NAMALWA (cell line): Measurements from ENCODE around the gene ARHGAP23.

Experiments
- DNase-seq: peaks from one replicate; pipeline ENCODE4 v3.0.0-alpha.2; 2015; ENCODE audit warnings: low spot score

ARHGAP23 gene

DNA sequence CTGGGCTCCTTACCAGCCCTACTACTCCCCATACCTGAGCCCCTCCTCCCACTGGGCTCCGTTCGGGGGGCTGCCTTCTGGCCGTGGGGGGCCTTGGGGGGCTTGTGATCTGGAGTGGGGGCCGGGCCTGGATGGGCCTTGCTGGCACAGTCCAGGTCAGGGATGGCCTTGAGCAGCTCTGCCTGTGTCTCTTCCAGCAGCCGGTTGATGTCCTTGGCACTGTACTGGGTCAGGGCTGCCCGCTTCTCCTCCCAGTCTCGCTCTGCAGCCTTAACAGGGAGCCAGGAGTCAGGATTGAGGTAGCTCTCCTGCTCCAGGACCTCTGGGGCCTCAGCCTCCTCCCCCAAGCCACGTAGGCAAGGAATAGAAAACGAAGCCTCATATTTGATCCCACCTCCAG lies 122.9 kb downstream of the ARHGAP23 start:
- DNase-seq: no peak

GRCh38 chr17:38552343-38552742 lies 124.1 kb downstream of the ARHGAP23 start:
- no peak for DNase-seq

DNA sequence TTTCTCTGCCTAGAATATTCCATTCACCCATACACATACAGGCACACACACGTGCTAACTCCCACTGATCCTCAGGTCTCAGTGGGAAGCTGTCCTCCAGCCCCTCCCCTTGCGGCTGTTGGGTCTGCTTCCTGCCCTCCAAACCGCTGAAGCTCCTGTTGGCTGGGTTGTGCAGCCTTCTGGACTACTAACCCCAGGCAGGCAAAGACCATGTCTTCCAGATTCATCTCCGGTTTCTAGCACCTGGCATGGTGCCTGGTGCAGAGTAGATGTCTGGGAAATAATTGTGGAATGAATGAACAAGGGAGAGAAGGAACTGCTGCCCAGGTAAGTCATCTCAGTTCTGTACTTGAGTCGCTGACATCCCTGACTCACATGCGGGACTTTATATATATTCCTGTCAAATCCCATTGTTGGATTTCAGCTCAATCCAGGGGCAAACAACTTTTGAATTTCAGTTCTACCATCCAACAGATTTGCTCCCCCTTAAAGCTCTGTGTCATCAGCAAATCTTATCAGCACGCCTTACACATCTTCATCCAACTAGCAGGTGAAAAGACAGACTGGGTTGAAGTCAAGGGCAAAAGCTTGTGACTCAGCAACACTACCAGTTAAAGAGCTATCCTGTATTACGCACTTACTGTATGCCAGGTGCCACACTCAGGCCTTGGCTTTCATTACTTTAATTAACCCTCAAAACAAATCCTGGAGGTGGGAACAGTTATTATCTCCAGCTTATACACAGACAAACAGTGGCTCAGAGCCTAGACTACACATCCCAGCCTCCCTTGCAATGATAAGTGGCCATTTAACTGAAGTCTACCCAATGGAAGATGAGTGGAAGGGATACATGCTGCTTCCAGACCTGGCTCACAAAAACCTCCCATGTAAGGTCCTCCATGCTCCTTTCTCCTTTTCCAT lies 126.4 kb downstream of the ARHGAP23 start:
- DNase-seq: no peak

GRCh38 chr17:38556239-38556638 lies 128.0 kb downstream of the ARHGAP23 start:
- DNase-seq: no peak

- no peak for DNase-seq
Observed at GRCh38 chr17:38557396-38557795, 129.1 kb downstream of the ARHGAP23 start.

DNA sequence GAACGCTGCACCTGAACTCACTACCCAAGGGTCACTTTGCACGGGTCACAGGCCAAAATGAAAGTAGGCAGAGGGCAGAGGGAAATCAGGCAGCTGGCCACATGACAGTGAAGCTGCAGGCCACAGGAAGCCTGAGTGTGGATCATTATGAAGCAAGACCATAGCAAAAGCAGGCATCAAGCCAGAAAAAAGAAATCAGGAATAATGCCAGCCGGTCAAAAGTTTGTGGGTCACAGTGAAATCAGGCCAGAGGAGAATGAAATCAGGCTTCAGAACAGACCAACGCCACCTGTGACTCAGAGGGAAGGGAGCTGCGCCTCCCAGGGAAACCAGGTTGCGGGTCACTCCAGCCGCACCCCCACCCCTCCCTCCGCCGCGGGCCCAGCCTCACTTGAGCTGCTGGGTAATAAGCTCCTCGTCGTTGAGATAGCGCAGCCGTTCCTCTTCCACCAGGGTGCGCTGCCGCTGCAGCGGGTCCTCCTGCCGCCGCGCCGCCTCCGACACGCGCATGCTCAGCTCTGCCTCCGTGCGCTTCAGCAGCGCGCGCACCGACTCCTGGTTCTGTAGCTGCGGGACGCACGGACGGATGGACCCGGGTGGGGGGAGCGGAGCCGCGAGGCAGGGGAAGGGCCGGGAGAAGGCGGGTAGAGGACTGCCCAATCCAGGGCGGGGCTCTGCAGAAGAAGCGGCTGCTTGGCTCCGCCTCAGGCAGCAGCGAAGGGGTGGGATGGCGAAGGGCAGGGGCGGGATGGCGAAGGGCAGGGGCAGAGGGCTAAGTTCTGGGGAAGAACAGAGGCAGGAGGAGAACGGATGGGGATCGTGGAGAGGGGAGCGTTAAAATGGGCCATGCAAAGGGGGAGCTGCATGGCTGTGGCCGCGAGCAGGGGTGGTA lies 129.8 kb downstream of the ARHGAP23 start:
- peak; percentile 96 for DNase-seq

DNA sequence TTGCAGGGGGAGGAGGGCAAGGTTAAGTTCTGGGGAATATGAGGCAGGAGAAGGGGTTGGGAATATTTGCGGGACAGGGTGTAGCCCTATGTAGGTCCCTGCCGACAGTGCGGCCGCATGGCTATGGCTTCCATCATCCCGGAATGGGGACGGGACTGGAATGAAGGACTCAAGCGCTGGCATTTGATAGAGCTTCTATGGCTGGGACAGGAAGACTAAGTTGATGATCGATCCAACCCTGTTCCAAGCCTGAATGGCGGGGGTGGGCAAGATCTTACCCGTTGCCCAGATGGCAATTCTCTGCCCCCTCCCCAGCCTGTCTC lies 130.4 kb downstream of the ARHGAP23 start:
- no peak for DNase-seq

DNA sequence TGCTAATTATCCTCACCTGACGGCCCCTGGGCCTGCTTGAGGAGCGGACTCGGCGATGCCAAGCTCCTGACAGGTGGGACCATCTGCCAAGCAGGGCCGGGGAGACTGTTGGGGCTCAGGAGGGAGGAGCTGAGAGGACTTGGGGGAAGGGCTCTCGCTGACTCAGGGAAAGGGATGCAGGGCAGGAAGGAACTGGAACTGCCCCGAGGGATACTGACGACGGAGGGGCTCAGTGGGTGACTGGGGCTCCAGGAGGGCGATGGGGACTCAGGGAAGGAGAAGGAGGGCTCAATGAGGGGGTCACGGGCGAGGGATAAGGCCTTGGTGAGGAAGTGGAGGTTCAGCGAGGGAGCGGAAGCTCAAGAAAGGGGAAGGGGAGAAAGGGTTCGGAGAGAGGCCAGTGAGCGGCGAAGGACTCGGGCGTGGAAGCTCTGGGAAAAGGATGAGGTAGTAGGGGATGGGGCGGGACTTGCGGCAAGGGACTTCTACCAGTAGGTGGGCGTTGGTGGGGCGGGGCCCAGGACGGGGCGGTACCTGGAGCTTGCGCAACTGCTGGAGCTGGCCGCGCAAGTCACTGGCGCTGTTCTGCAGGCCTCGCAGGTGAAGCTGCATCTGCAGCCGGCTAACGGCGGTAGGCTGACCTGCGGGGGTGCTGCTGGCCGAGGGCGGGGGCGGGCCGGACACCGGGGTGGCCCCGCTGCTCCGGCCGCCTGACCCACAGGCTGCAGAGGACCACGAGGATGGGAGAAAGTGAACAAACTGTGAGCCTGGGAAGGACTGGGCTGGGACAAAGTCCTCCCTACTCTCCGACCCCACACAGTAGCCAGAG lies 131.0 kb downstream of the ARHGAP23 start:
- peak; percentile 87 for DNase-seq

- DNase-seq: no peak
Observed at GRCh38 chr17:38559880-38560230, 131.6 kb downstream of the ARHGAP23 start.

GRCh38 chr17:38560503-38561318 lies 132.4 kb downstream of the ARHGAP23 start:
- DNase-seq: peak; percentile 33

DNA sequence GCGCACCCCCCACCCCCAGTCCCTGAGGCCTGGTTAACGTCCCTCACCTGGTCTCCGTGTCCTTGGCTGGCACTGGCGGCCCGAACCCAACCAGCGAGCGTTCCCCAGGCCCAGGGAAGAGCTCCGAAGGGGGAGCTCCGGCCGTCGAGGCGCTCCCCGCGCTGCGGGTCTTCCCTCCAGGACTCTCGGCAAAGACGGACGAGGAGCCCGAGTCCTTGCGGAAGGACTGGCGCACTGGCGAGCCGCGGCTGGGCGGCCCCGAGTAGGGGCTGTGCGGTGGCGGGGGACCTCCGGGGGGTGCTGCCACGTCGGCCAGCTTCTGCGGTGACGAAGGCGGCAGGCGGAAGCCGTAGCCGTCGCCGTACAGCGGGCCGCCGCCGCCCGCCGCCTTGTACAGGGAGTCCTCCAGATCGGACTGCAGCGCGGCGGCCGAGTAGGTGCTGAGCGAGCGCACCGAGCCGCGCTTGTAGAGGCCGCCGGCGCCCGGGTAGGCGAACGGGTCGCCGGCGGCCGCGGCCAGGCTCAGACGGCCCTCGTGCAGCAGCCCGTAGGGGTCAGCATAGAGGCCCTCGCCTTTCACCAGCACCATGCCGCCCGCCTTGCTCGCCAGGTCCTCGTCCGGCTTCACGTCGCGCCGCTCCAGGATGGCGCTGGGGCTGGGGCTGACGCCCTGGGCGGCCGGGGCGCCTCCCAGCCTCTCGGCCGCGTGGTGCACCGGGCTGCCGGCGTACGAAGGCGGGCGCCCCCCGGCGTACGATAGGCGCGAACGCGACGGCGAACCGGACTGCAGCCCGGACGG lies 133.4 kb downstream of the ARHGAP23 start:
- no peak for DNase-seq
